ENCODE measurements around the gene UMAD1. TPM values are rescaled to one million over a fixed set of nuclear protein-coding genes. Genes with fewer than 3 reads are reported as not detected.

The UMAD1 gene
- total RNA-seq, 2 experiments from 2014 or later: 14.4 to 18.4 TPM

DNA sequence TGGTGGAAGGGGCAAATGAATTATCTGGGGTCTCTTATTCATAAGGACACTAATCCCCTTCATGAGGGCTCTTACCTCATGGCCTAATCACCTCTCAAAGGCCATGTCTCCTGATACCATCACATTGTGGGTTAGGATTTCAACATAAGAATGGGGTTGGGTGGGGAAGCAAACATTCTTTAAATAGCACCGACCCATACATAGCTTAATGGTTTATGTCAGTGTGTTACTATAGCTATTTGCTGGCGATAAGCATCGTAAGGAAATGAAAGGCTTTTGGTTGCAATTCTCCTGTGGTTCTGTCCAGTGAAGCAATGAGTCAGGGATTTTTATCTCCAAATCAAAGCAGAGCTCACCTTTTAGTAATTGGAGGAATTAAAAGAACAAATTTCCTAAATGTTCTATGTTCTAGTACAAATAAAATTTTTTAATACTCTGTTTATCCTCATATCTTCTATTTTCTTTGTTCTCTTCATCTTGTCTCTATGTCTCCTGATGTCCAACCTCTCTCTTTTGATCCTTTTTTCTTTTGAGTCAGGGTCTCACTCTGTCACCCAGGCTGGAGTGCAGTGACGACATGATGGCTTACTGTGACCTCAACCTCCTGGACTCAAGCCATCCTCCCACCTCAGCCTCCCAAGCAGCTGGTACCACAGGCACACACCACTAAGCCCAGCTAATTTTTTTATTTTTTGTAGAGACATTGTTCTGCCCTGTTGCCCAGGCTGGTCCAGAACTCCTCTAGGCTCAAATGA, 271.0 kb downstream of the UMAD1 start:
- Mint-ChIP-seq H3K36me3 (peaks cover 8% of the 10 kb centered on the region), H3K9me3 (peaks cover 9% of the 10 kb centered on the region), H3K4me1 (no peaks in the 10 kb centered on the region), H3K4me3 (no peak overlapping the region), H3K27me3 (no peaks in the 10 kb centered on the region), H3K27ac (no peak overlapping the region)
- DNase-seq (no peak), ATAC-seq (ENCODE audit: low read depth) (no peak)
- POLR2A ChIA-PET: interaction anchor here (1.0 kb wide), 1 partner anchor 9 kb away, joined by 3 read pairs; no protein-coding TSS in a partner anchor

DNA sequence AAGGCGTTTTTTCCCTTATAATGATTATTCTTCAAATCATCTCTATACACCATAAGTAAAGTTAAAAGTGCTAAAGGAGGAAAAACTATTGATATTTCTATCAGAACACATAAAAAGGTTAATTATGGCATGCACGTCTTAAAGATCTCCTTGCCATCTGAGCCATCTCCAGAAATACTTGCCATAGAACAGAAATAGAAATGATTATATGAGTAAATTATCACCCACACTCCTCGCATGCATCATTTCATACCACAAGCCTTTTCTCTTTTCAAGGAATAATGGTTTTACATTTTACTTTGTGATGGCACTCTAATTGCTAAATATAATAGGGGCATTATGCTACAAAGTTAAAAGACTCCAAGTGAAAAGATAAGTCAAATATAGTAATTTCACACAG, 272.4 kb downstream of the UMAD1 start:
- ATAC-seq (ENCODE audit: low read depth) (no peak), DNase-seq (no peak)
- Mint-ChIP-seq H3K27me3 (no peaks in the 10 kb centered on the region), H3K4me3 (no peak overlapping the region), H3K27ac (no peak overlapping the region), H3K4me1 (no peaks in the 10 kb centered on the region), H3K36me3 (peaks cover 7% of the 10 kb centered on the region), H3K9me3 (peaks cover 5% of the 10 kb centered on the region)
- POLR2A ChIA-PET: no interaction called here

DNA sequence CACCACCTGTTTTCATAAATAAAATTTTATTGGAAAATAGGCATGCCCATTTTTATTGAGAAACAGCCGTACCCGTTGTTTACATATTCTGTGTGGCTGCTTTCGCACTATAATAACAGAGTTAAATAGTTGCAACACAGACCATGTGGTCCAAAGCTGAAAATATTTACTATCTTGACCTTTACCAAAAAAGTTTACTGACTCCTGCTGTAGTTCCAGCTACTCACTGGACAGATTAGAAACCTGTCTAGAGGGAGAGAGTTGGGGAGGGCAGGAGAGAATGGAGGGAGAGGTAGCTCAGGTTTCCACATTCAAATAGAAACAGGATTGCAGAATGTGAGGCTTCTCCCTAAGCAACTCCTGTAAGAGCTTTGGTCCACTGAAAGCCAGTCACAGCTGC, 273.0 kb downstream of the UMAD1 start:
- peaks cover 5% of the 10 kb centered on the region for H3K9me3 Mint-ChIP-seq
- no peak overlapping the region for H3K27ac Mint-ChIP-seq
- H3K4me1 Mint-ChIP-seq: no peaks in the 10 kb centered on the region
- ATAC-seq (ENCODE audit: low read depth) (no peak), DNase-seq (no peak)
- no peak overlapping the region for H3K4me3 Mint-ChIP-seq
- POLR2A ChIA-PET: no interaction called here
- H3K27me3 Mint-ChIP-seq: no peaks in the 10 kb centered on the region
- peaks cover 7% of the 10 kb centered on the region for H3K36me3 Mint-ChIP-seq

DNA sequence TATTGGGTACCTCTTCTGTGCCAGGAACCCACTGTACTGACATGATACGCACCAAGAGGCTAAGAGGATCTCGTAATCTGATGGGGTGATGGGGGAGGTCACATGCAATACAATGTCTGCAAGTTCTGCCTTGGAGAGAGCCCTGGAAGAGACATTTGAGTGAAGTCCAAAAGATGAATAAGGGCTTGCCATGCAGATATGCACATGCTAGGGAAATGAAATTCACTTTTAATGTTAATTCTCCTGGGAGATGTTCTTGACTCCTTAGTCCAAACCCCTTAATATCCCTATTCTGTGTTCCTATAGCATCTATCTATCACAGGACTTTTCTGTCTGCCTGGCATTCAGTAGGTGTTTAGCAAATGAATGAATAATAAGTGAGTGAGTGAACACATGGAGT, 274.0 kb downstream of the UMAD1 start:
- Mint-ChIP-seq H3K9me3 (peaks cover 5% of the 10 kb centered on the region), H3K4me1 (no peaks in the 10 kb centered on the region), H3K27ac (no peak overlapping the region), H3K4me3 (no peak overlapping the region), H3K27me3 (no peaks in the 10 kb centered on the region), H3K36me3 (peaks cover 9% of the 10 kb centered on the region)
- POLR2A ChIA-PET: no interaction called here
- no peak for ATAC-seq (ENCODE audit: low read depth)
- no peak for DNase-seq

DNA sequence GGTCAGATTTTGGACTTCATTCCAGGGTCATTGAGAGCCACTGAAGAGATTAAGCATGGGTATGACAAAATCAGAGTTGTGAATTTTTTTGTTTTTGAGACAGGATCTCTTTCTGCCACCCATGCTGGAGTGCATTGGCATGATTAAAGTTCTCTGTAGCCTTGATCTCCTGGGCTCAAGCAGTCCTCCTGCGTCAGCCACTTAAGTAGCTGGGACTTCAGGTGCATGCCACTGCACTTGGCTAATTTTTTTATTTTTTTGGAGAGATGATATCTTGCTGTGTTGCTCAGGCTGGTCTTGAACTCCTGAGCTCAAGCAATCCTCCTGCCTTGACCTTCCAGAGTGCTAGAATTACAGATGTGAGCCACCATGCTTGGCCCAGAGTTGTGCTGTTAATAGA, 275.5 kb downstream of the UMAD1 start:
- DNase-seq (no peak), ATAC-seq (ENCODE audit: low read depth) (no peak)
- H3K27ac Mint-ChIP-seq: no peak overlapping the region
- POLR2A ChIA-PET: no interaction called here
- peaks cover 5% of the 10 kb centered on the region for H3K9me3 Mint-ChIP-seq
- no peak overlapping the region for H3K4me3 Mint-ChIP-seq
- H3K36me3 Mint-ChIP-seq: peaks cover 10% of the 10 kb centered on the region
- peaks cover 4% of the 10 kb centered on the region for H3K4me1 Mint-ChIP-seq
- no peaks in the 10 kb centered on the region for H3K27me3 Mint-ChIP-seq

DNA sequence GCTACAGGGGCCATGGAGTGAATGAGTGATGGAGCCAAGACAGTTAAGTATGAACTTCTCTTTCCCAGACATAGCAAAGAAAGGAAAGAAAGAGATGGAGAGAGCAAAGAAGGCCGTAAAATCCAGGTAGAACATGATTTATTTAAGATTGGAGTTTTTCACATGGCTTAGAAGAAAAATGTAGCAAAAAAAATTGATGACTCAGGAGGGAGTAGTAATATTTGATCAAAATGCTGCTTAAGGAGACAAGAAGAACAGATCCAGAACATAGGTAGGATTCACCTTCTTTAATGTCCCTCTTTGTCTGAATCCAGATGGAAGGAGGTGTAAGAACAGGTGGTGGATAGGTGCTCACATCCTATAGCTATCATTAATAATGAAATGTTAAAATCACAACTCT, 277.0 kb downstream of the UMAD1 start:
- POLR2A ChIA-PET: no interaction called here
- no peak for ATAC-seq (ENCODE audit: low read depth)

DNA sequence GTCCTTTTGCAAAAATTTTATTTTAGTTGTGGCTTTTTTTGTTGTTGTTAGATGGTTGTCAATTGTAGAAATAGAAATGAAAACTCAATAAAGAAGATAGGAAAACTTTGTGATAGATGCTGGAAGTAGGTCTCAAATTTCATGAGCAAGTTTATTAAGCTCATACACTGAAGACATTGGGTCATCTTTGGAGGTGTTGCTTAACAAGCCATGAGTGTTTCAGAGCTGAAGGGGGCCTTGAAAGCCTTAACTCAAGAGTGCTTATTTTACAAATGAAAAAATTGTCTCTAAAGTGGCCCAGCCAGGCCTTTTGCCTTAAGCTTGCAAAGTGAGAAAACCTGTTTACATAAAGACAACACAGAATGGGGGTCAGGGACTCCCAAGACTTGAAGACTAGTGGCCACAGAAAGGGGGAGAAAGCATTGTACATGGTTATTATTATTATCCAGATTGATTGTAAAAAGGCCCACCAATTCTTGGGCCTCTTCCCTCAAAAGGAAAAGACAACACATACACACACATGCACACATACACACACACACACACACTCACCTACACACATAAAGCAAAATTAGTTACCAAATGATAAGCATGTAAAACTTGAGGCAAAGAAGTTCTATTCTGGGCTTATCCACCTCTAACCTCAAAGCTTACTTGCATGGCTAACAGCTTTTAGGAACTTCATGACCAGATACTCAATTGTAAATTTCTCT, 278.3 kb downstream of the UMAD1 start:
- peaks cover 11% of the 10 kb centered on the region for H3K36me3 Mint-ChIP-seq
- DNase-seq: no peak
- peaks cover 8% of the 10 kb centered on the region for H3K4me1 Mint-ChIP-seq
- ATAC-seq (ENCODE audit: low read depth): no peak
- POLR2A ChIA-PET: no interaction called here
- peaks cover 5% of the 10 kb centered on the region for H3K9me3 Mint-ChIP-seq
- H3K27me3 Mint-ChIP-seq: no peaks in the 10 kb centered on the region
- H3K4me3 Mint-ChIP-seq: no peak overlapping the region
- no peak overlapping the region for H3K27ac Mint-ChIP-seq

More for the DNA sequence above, 277.0 kb downstream of the UMAD1 start:
- H3K27ac Mint-ChIP-seq: no peak overlapping the region
- H3K36me3 Mint-ChIP-seq: peaks cover 8% of the 10 kb centered on the region
- peaks cover 4% of the 10 kb centered on the region for H3K4me1 Mint-ChIP-seq
- peaks cover 5% of the 10 kb centered on the region for H3K9me3 Mint-ChIP-seq
- no peaks in the 10 kb centered on the region for H3K27me3 Mint-ChIP-seq
- DNase-seq: no peak
- no peak overlapping the region for H3K4me3 Mint-ChIP-seq

DNA sequence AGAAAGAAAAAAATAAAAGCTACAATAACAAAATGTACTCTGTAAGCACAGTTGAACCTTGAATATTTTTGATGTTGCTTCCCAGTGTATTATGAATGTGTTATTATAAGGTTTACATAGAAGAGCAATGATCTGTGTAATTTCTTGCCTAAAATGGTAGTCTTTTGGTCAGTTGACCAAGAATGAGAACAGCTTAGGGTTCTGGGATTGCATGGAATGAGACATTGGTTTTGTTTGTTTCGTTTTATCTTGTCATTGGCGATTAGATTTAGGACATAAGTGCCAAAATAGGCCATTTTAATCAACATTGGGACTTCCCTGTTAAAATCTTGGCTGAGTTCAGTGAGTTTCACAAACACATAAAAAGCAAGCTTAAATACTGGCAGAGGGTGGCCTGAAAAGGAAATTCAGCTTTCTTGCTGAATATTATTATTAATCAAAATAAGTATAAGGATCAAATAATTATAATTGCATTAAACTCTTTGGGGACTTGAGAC, 278.9 kb downstream of the UMAD1 start:
- H3K27me3 Mint-ChIP-seq: no peaks in the 10 kb centered on the region
- no peak overlapping the region for H3K27ac Mint-ChIP-seq
- no peak for ATAC-seq (ENCODE audit: low read depth)
- no peak overlapping the region for H3K4me3 Mint-ChIP-seq
- POLR2A ChIA-PET: interaction anchor here (0.8 kb wide), 1 partner anchor 25 kb away, joined by 3 read pairs; no protein-coding TSS in a partner anchor
- H3K36me3 Mint-ChIP-seq: peaks cover 11% of the 10 kb centered on the region
- peaks cover 15% of the 10 kb centered on the region for H3K4me1 Mint-ChIP-seq
- no peak for DNase-seq
- peaks cover 5% of the 10 kb centered on the region for H3K9me3 Mint-ChIP-seq

DNA sequence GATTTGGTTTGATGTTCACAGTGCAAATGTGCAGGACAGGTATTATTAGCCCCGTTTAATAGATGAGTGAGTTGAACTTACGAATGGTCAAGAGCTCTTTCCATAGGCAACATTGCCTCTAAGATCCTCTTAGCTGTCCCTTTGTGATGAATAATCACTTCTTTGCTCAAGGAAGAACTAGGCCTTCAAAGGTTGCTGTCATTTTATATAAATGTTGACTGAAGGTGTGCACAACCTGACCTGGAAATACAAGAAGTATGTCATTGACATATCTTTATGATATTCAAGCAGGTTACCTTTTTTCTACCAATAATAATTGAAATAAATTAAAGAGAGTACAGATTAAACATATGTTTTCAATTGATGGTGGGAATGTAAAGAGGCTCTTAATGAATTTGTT, 279.5 kb downstream of the UMAD1 start:
- H3K36me3 Mint-ChIP-seq: peaks cover 11% of the 10 kb centered on the region
- no peak overlapping the region for H3K27ac Mint-ChIP-seq
- H3K4me3 Mint-ChIP-seq: no peak overlapping the region
- H3K9me3 Mint-ChIP-seq: peaks cover 5% of the 10 kb centered on the region
- H3K4me1 Mint-ChIP-seq: peaks cover 18% of the 10 kb centered on the region
- POLR2A ChIA-PET: interaction anchor here (0.8 kb wide), 1 partner anchor 25 kb away, joined by 3 read pairs; no protein-coding TSS in a partner anchor
- H3K27me3 Mint-ChIP-seq: no peaks in the 10 kb centered on the region
- no peak for ATAC-seq (ENCODE audit: low read depth)
- no peak for DNase-seq

DNA sequence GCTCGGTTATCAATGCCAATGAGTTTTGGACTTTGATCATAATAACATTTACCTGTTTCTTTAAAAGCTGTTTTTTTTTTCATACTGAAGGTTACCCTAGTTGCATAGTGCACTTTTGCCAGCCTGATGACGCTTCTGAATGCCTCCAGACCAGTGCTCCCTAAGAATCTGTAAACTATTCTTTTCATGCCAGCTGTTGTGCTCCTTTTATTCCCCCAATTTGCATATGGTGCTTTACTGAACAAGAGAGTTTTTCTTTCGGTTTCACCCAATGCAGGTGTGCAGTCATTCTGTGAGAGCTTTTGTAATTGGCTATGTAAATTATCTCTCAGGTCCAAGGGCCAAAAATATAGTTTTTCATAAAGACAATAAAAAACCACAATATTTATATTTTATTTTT, 279.9 kb downstream of the UMAD1 start:
- H3K27ac Mint-ChIP-seq: no peak overlapping the region

DNA sequence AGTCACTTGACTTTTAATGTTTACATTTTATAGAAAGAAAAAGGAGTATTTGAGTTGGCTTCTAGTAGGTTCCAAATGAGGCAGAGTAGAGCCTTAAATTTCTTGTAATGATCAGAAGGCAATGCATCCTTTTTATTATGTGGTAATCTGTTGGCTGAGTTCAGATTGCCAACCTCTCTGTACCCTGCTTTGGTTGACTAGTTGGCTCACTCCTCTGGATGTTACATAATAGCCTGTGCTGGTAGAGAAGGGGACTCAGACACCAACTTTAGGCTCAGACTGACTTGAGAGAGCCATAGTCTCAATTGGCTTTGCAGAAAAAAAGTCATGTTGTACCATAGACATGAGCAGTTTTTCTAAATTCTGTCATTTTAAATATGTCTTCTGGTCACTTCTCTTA, 281.3 kb downstream of the UMAD1 start:
- DNase-seq (no peak), ATAC-seq (ENCODE audit: low read depth) (no peak)
- H3K27me3 Mint-ChIP-seq: no peaks in the 10 kb centered on the region
- no peak overlapping the region for H3K4me3 Mint-ChIP-seq
- peaks cover 5% of the 10 kb centered on the region for H3K36me3 Mint-ChIP-seq
- no peak overlapping the region for H3K27ac Mint-ChIP-seq
- no peaks in the 10 kb centered on the region for H3K9me3 Mint-ChIP-seq
- POLR2A ChIA-PET: no interaction called here
- peaks cover 18% of the 10 kb centered on the region for H3K4me1 Mint-ChIP-seq

More for the DNA sequence above, 279.9 kb downstream of the UMAD1 start:
- no peaks in the 10 kb centered on the region for H3K27me3 Mint-ChIP-seq
- H3K36me3 Mint-ChIP-seq: peaks cover 11% of the 10 kb centered on the region
- peaks cover 18% of the 10 kb centered on the region for H3K4me1 Mint-ChIP-seq
- POLR2A ChIA-PET: interaction anchor here (0.7 kb wide), 1 partner anchor 9 kb away, joined by 3 read pairs; no protein-coding TSS in a partner anchor
- DNase-seq (no peak), ATAC-seq (ENCODE audit: low read depth) (no peak)
- H3K9me3 Mint-ChIP-seq: peaks cover 5% of the 10 kb centered on the region
- H3K4me3 Mint-ChIP-seq: peak overlapping the region; percentile 31

DNA sequence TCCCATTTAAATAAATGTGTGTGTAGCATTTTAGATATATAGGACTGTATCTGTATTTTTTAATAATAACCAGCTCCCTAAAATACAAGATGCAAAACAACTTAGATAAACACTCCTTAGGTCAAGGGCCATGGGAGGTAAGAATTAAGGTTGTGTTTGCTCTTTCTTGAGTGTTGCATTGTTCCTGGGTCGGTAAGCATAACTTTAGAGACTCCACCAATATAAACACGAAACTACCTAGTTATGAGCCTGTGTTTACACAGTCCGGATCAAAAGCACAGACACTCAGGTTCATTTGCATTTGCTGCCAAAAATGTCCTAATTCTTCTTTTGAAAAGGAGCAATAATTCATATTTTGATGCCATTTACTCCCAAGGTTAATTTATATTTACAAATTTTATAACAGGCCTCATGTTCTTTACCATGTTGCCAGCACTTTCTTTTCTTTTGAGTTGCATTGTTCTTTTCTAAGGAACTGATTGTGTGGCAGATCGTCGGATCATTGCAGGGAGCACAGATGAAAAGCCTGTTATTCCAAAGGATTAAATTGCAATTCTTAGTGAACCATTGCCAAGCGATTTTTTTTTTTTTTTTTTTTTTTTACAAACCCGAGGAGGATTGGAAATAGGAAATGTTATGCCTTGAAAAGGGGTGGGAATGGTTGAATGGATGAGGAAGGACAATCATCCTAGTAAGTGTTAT, 282.3 kb downstream of the UMAD1 start:
- H3K27me3 Mint-ChIP-seq: no peaks in the 10 kb centered on the region
- no peak for DNase-seq
- H3K9me3 Mint-ChIP-seq: no peaks in the 10 kb centered on the region
- peaks cover 5% of the 10 kb centered on the region for H3K36me3 Mint-ChIP-seq
- H3K27ac Mint-ChIP-seq: no peak overlapping the region
- no peak overlapping the region for H3K4me3 Mint-ChIP-seq
- ATAC-seq (ENCODE audit: low read depth): no peak
- POLR2A ChIA-PET: no interaction called here
- H3K4me1 Mint-ChIP-seq: peaks cover 18% of the 10 kb centered on the region

DNA sequence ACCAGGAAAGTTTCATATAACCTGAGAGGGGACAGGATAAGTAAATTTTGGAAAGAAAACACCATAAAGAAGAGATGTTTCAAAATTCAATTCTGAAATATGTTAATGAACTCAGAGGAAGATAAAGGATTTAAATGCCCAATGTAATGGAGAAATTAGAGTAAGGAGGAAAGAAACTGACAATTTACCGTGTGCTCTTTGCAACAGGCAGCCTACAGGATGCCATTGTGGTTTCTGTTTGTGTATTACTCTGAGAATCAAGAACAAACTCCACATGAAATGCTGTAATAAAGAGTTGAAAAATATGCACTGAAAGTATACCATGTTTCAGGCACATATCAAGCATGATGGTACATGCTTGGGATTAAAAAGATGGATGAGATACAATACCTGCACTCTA, 283.3 kb downstream of the UMAD1 start:
- Mint-ChIP-seq H3K27ac (no peak overlapping the region), H3K27me3 (no peaks in the 10 kb centered on the region), H3K36me3 (peaks cover 5% of the 10 kb centered on the region), H3K4me3 (peak overlapping the region; percentile 42), H3K4me1 (peaks cover 18% of the 10 kb centered on the region), H3K9me3 (no peaks in the 10 kb centered on the region)
- POLR2A ChIA-PET: no interaction called here
- peak; percentile 45 for ATAC-seq (ENCODE audit: low read depth)
- no peak for DNase-seq
